AG08396 (cell line): ENCODE data around the gene MDP1.

Source experiments
- DNase-seq: peaks from one replicate; pipeline ENCODE4 v3.0.0; 2012; ENCODE audit warnings: low spot score, mixed read lengths

The MDP1 gene

GRCh38 chr14:24198814-24199524, 16.9 kb downstream of the MDP1 start:
- no peak for DNase-seq

GRCh38 chr14:24197056-24197450, 18.8 kb downstream of the MDP1 start:
- no peak for DNase-seq

- no peak for DNase-seq
Measured at GRCh38 chr14:24196071-24197055, 19.5 kb downstream of the MDP1 start.

GRCh38 chr14:24195186-24196070, 20.4 kb downstream of the MDP1 start, which contains the start of gene TM9SF1:
Gene TM9SF1, minus strand, starts transcription at chr14:24195441. Its CDS starts 422 bp downstream, at chr14:24195019.
- peak; percentile 94 for DNase-seq

- no peak for DNase-seq
Measured at GRCh38 chr14:24194873-24195185, 21.0 kb downstream of the MDP1 start.

- no peak for DNase-seq
Measured at GRCh38 chr14:24194186-24194872, 21.5 kb downstream of the MDP1 start.

- no peak for DNase-seq
Measured at GRCh38 chr14:24192933-24193332, 22.9 kb downstream of the MDP1 start.

- no peak for DNase-seq
Measured at GRCh38 chr14:24190416-24190815, 25.4 kb downstream of the MDP1 start.

- DNase-seq, result no peak
Measured at GRCh38 chr14:24189460-24189859, 26.4 kb downstream of the MDP1 start.

GRCh38 chr14:24189059-24189375, 26.8 kb downstream of the MDP1 start:
- DNase-seq, result no peak

GRCh38 chr14:24188251-24189058, 27.4 kb downstream of the MDP1 start, which contains the start of gene IPO4:
Gene IPO4, minus strand, starts transcription at chr14:24188816. Its CDS starts 29 bp downstream, at chr14:24188787.
- DNase-seq, result peak; percentile 98

- no peak for DNase-seq
Measured at GRCh38 chr14:24187539-24187915, 28.3 kb downstream of the MDP1 start.

- no peak for DNase-seq
Measured at GRCh38 chr14:24186831-24187538, 28.9 kb downstream of the MDP1 start.

GRCh38 chr14:24185741-24186140, 30.1 kb downstream of the MDP1 start:
- DNase-seq, result no peak

GRCh38 chr14:24185026-24185425, 30.8 kb downstream of the MDP1 start:
- DNase-seq, result no peak

- DNase-seq, result no peak
Measured at GRCh38 chr14:24184104-24184970, 31.5 kb downstream of the MDP1 start.

- no peak for DNase-seq
Measured at GRCh38 chr14:24183014-24183481, 32.8 kb downstream of the MDP1 start.

- no peak for DNase-seq
Measured at GRCh38 chr14:24182110-24182882, 33.6 kb downstream of the MDP1 start.
